Measurements from ENCODE around the gene AGBL4.

AGBL4 gene

GRCh38 chr1:48898894-48899293, 1124.9 kb downstream of the AGBL4 start:
- no peak for DNase-seq (ENCODE audit: insufficient read length)

GRCh38 chr1:48889615-48890014, 1134.1 kb downstream of the AGBL4 start:
- DNase-seq (ENCODE audit: insufficient read length) (no peak), FAIRE-seq (no peak)
- no peak for TF ChIP-seq POLR2AphosphoS5 (IDR thresholded peaks at IDR 0.05; ENCODE audit: low read depth, low read length)
- no peak for TF ChIP-seq TAF1 (IDR thresholded peaks at IDR 0.05; ENCODE audit: borderline replicate concordance, low read depth, low read length)
- TF ChIP-seq POLR2A (IDR thresholded peaks at IDR 0.05; ENCODE audit: low read depth, low read length): no peak

More at GRCh38 chr1:48898894-48899293, 1124.9 kb downstream of the AGBL4 start:
- no peak for TF ChIP-seq POLR2AphosphoS5 (IDR thresholded peaks at IDR 0.05; ENCODE audit: low read depth, low read length)
- no peak for TF ChIP-seq POLR2A (IDR thresholded peaks at IDR 0.05; ENCODE audit: low read depth, low read length)
- no peak for TF ChIP-seq TAF1 (IDR thresholded peaks at IDR 0.05; ENCODE audit: borderline replicate concordance, low read depth, low read length)
- FAIRE-seq: no peak

- FAIRE-seq (no peak), DNase-seq (ENCODE audit: insufficient read length) (no peak)
- TF ChIP-seq TAF1 (IDR thresholded peaks at IDR 0.05; ENCODE audit: borderline replicate concordance, low read depth, low read length): no peak
- no peak for TF ChIP-seq POLR2AphosphoS5 (IDR thresholded peaks at IDR 0.05; ENCODE audit: low read depth, low read length)
- no peak for TF ChIP-seq POLR2A (IDR thresholded peaks at IDR 0.05; ENCODE audit: low read depth, low read length)
These were observed 1134.7 kb downstream of the AGBL4 start for GRCh38 chr1:48889082-48889481.

GRCh38 chr1:48887796-48888195, 1136.0 kb downstream of the AGBL4 start:
- TF ChIP-seq POLR2A (IDR thresholded peaks at IDR 0.05; ENCODE audit: low read depth, low read length): no peak
- TF ChIP-seq TAF1 (IDR thresholded peaks at IDR 0.05; ENCODE audit: borderline replicate concordance, low read depth, low read length): no peak
- TF ChIP-seq POLR2AphosphoS5 (IDR thresholded peaks at IDR 0.05; ENCODE audit: low read depth, low read length): no peak
- FAIRE-seq: no peak
- no peak for DNase-seq (ENCODE audit: insufficient read length)

- FAIRE-seq (no peak), DNase-seq (ENCODE audit: insufficient read length) (no peak)
- TF ChIP-seq POLR2A (IDR thresholded peaks at IDR 0.05; ENCODE audit: low read depth, low read length): no peak
- no peak for TF ChIP-seq POLR2AphosphoS5 (IDR thresholded peaks at IDR 0.05; ENCODE audit: low read depth, low read length)
- TF ChIP-seq TAF1 (IDR thresholded peaks at IDR 0.05; ENCODE audit: borderline replicate concordance, low read depth, low read length): no peak
These were observed 1141.7 kb downstream of the AGBL4 start for GRCh38 chr1:48882020-48882419.

GRCh38 chr1:48878191-48878940, 1145.4 kb downstream of the AGBL4 start:
- FAIRE-seq (no peak), DNase-seq (ENCODE audit: insufficient read length) (no peak)
- TF ChIP-seq POLR2AphosphoS5 (IDR thresholded peaks at IDR 0.05; ENCODE audit: low read depth, low read length): no peak
- TF ChIP-seq TAF1 (IDR thresholded peaks at IDR 0.05; ENCODE audit: borderline replicate concordance, low read depth, low read length): no peak
- no peak for TF ChIP-seq POLR2A (IDR thresholded peaks at IDR 0.05; ENCODE audit: low read depth, low read length)

GRCh38 chr1:48876330-48876785, 1147.4 kb downstream of the AGBL4 start:
- no peak for FAIRE-seq
- DNase-seq (ENCODE audit: insufficient read length): no peak
- TF ChIP-seq POLR2AphosphoS5 (IDR thresholded peaks at IDR 0.05; ENCODE audit: low read depth, low read length): no peak
- no peak for TF ChIP-seq TAF1 (IDR thresholded peaks at IDR 0.05; ENCODE audit: borderline replicate concordance, low read depth, low read length)
- TF ChIP-seq POLR2A (IDR thresholded peaks at IDR 0.05; ENCODE audit: low read depth, low read length): no peak

GRCh38 chr1:48875552-48876329, 1148.0 kb downstream of the AGBL4 start:
- no peak for DNase-seq (ENCODE audit: insufficient read length)
- TF ChIP-seq TAF1 (IDR thresholded peaks at IDR 0.05; ENCODE audit: borderline replicate concordance, low read depth, low read length): no peak
- TF ChIP-seq POLR2A (IDR thresholded peaks at IDR 0.05; ENCODE audit: low read depth, low read length): no peak
- no peak for TF ChIP-seq POLR2AphosphoS5 (IDR thresholded peaks at IDR 0.05; ENCODE audit: low read depth, low read length)
- FAIRE-seq: no peak

- FAIRE-seq (no peak), DNase-seq (ENCODE audit: insufficient read length) (no peak)
- TF ChIP-seq POLR2AphosphoS5 (IDR thresholded peaks at IDR 0.05; ENCODE audit: low read depth, low read length): no peak
- TF ChIP-seq POLR2A (IDR thresholded peaks at IDR 0.05; ENCODE audit: low read depth, low read length): no peak
- TF ChIP-seq TAF1 (IDR thresholded peaks at IDR 0.05; ENCODE audit: borderline replicate concordance, low read depth, low read length): no peak
These were observed 1149.8 kb downstream of the AGBL4 start for GRCh38 chr1:48873944-48874343.

GRCh38 chr1:48870596-48870995, 1153.2 kb downstream of the AGBL4 start:
- FAIRE-seq: no peak
- DNase-seq (ENCODE audit: insufficient read length): no peak
- no peak for TF ChIP-seq POLR2AphosphoS5 (IDR thresholded peaks at IDR 0.05; ENCODE audit: low read depth, low read length)

GRCh38 chr1:48869116-48869893, 1154.4 kb downstream of the AGBL4 start:
- FAIRE-seq: no peak
- DNase-seq (ENCODE audit: insufficient read length): no peak
- TF ChIP-seq POLR2AphosphoS5 (IDR thresholded peaks at IDR 0.05; ENCODE audit: low read depth, low read length) (no peak), TAF1 (IDR thresholded peaks at IDR 0.05; ENCODE audit: borderline replicate concordance, low read depth, low read length) (no peak), POLR2A (IDR thresholded peaks at IDR 0.05; ENCODE audit: low read depth, low read length) (no peak)

Measured in GM12892 (cell line).